Measurements from ENCODE around the gene CSRNP3.

Gene CSRNP3

DNA sequence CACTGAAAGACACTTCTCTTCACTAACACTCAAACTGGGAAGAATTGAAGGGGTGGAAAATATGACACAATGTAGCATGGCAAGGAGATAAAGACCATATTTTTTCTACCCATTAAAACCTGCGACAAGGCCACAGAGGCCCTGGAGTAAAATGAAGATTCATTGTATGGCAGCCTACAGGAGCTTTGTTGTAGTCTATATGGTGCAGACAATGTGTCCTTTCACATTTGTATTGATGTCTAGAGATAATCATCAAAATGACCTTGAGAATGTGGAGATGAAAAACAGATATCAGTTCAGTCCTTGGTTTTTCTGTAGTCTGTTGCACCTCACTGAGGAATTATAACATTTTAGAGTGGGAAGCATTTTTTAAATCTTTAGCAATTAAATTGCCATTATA, 80.1 kb downstream of the CSRNP3 start:
- no peak for DNase-seq (ENCODE audit: low read depth)
- no peak overlapping the region for H3K4me3 ChIP-seq (ENCODE audit: low read depth, low read length)
- TF ChIP-seq, protein P1, sequence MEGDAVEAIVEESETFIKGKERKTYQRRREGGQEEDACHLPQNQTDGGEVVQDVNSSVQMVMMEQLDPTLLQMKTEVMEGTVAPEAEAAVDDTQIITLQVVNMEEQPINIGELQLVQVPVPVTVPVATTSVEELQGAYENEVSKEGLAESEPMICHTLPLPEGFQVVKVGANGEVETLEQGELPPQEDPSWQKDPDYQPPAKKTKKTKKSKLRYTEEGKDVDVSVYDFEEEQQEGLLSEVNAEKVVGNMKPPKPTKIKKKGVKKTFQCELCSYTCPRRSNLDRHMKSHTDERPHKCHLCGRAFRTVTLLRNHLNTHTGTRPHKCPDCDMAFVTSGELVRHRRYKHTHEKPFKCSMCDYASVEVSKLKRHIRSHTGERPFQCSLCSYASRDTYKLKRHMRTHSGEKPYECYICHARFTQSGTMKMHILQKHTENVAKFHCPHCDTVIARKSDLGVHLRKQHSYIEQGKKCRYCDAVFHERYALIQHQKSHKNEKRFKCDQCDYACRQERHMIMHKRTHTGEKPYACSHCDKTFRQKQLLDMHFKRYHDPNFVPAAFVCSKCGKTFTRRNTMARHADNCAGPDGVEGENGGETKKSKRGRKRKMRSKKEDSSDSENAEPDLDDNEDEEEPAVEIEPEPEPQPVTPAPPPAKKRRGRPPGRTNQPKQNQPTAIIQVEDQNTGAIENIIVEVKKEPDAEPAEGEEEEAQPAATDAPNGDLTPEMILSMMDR (IDR thresholded peaks at IDR 0.05; ENCODE audit: low read depth, low read length, missing control alignments): no peak

GRCh38 chr2:165558832-165559231, 89.3 kb downstream of the CSRNP3 start:
- DNase-seq (ENCODE audit: low read depth): no peak
- TF ChIP-seq, protein P1 (IDR thresholded peaks at IDR 0.05; ENCODE audit: low read depth, low read length, missing control alignments): no peak
- no peak overlapping the region for H3K4me3 ChIP-seq (ENCODE audit: low read depth, low read length)

GRCh38 chr2:165560377-165560988, 91.0 kb downstream of the CSRNP3 start:
- TF ChIP-seq, protein P1 (IDR thresholded peaks at IDR 0.05; ENCODE audit: low read depth, low read length, missing control alignments): no peak
- H3K4me3 ChIP-seq (ENCODE audit: low read depth, low read length): no peak overlapping the region
- DNase-seq (ENCODE audit: low read depth): no peak

DNA sequence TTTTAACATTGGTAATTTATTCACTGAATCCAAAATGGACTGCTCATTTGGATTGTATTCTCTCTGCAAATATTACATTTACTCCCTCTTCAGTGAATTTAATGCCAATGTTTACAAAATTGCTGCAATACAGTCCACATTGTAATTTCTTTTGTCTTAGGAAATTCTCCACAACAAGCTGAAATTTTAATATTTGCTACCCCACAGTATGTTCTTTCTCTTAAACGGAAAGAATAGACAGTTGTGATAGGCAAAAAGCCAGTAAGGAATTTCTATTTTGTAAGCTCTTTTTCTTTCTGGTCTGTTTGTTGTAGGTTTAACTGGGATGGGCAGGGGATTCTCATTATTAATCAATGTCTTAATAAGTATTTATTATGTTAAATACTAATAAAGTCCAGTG, 92.0 kb downstream of the CSRNP3 start:
- DNase-seq (ENCODE audit: low read depth): no peak
- TF ChIP-seq, protein P1 (IDR thresholded peaks at IDR 0.05; ENCODE audit: low read depth, low read length, missing control alignments): no peak
- H3K4me3 ChIP-seq (ENCODE audit: low read depth, low read length): no peak overlapping the region

- no peak overlapping the region for H3K4me3 ChIP-seq (ENCODE audit: low read depth, low read length)
- TF ChIP-seq, protein P1 (IDR thresholded peaks at IDR 0.05; ENCODE audit: low read depth, low read length, missing control alignments): no peak
- no peak for DNase-seq (ENCODE audit: low read depth)
These were observed 92.7 kb downstream of the CSRNP3 start for GRCh38 chr2:165562233-165562632.

DNA sequence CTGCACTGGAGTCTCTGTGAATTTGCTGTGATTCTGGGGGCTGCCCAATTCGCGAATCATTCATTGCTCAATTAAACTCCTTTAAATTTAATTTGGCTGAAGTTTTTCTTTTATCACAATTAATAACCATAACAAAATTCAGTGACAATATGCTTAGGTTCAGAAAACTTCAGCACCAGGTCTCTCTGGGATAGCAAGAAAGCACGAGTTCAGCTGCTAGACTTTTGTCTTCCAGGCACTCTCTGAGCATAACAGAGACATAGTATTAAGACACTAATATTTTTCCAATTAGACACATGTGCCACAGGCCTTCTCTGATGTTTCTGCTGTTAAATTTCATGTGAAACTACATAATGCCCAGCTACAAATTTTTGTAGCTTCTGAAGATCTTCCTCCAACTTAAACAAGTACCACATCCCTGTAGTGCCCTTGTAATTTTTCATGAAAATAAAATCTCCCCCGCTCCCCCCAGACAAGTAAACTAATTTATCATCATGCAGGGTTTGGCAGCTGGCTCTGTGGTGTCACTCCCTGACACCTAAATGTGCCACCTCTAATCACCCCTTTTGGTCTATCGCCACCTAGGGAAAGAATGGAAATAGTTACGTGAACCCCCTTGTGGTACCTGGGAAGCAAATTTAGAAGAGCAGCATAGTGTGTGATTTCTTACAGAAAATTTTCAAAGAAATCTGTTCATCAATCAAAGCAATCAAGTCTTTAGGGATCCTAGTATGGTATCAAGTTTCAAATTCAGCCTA, 94.1 kb downstream of the CSRNP3 start:
- H3K4me3 ChIP-seq (ENCODE audit: low read depth, low read length): no peak overlapping the region
- DNase-seq (ENCODE audit: low read depth): no peak
- TF ChIP-seq, protein P1 (IDR thresholded peaks at IDR 0.05; ENCODE audit: low read depth, low read length, missing control alignments): peak; percentile 22

Data from GM12864 (cell line).